ENCODE measurements around the gene HOXB9. TPM values are rescaled to one million over a fixed set of nuclear protein-coding genes. Genes with fewer than 3 reads are reported as not detected.

The HOXB9 gene
- total RNA-seq, 1 experiment from 2014 or later = 1.4 TPM

DNA sequence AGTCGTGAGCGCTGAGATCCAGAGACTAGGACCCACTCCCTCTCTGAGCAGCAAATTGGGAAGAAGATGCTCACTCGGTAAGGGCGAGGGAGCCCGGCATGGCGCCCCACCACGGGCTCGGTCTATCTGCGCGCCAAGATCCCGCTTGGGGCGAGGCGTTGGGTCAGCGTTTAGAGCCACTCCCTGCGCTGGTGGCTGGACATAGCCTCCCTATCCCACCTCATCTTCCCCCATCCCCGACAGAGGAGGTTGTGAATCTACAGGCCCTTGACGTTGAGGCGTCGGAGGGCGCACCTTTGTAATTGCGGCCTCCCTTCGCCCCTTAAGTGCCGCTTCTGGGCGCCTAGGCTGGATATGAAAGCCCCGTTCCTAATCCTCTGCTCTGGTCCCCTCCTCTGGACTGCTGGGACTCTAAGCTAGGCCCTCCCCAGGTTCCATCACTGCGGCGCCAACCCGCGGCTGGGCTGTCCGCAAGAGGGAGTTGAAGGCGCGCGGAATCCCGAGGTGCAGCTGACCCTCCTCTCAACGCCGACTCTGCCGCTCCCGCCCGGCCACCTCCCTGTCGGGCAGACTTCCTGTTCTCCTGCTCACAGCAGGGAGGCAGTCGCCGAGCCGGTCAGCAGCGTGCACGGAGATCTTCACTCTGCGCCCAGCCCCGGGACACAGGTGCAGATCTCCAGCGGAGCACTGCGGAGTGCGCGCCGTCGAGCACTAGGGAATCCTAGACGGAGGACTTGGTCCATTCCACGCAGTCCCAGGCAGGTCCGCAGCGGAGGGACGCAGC lies 16.1 kb upstream of the HOXB9 start:
- no peaks in the 10 kb centered on the region for H3K9me3 Mint-ChIP-seq (ENCODE audit: unreplicated experiment)
- TF ChIP-seq, protein P1, sequence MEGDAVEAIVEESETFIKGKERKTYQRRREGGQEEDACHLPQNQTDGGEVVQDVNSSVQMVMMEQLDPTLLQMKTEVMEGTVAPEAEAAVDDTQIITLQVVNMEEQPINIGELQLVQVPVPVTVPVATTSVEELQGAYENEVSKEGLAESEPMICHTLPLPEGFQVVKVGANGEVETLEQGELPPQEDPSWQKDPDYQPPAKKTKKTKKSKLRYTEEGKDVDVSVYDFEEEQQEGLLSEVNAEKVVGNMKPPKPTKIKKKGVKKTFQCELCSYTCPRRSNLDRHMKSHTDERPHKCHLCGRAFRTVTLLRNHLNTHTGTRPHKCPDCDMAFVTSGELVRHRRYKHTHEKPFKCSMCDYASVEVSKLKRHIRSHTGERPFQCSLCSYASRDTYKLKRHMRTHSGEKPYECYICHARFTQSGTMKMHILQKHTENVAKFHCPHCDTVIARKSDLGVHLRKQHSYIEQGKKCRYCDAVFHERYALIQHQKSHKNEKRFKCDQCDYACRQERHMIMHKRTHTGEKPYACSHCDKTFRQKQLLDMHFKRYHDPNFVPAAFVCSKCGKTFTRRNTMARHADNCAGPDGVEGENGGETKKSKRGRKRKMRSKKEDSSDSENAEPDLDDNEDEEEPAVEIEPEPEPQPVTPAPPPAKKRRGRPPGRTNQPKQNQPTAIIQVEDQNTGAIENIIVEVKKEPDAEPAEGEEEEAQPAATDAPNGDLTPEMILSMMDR (IDR thresholded peaks at IDR 0.05; ENCODE audit: unreplicated experiment) = no peak
- H3K36me3 Mint-ChIP-seq (ENCODE audit: insufficient read depth, unreplicated experiment) = no peaks in the 10 kb centered on the region
- DNase-seq (ENCODE audit: unreplicated experiment) = no peak
- ChIA-PET POLR2A (no interaction called here), CTCF (interaction anchor here (0.7 kb wide), 1 partner anchor 507 kb away, joined by 3 read pairs; no protein-coding TSS in a partner anchor)
- no TSS peak for BruUV-seq (replicated peaks)
- no peak overlapping the region for H3K4me3 Mint-ChIP-seq (ENCODE audit: unreplicated experiment)
- peaks cover 99% of the 10 kb centered on the region for H3K27me3 Mint-ChIP-seq (ENCODE audit: insufficient read depth, unreplicated experiment)
- peaks cover 14% of the 10 kb centered on the region for H3K4me1 Mint-ChIP-seq (ENCODE audit: insufficient read depth, unreplicated experiment)
- intact Hi-C loops (cut with micrococcal nuclease) = no loop called here
- H3K27ac Mint-ChIP-seq (ENCODE audit: low read depth, unreplicated experiment) = no peak overlapping the region

DNA sequence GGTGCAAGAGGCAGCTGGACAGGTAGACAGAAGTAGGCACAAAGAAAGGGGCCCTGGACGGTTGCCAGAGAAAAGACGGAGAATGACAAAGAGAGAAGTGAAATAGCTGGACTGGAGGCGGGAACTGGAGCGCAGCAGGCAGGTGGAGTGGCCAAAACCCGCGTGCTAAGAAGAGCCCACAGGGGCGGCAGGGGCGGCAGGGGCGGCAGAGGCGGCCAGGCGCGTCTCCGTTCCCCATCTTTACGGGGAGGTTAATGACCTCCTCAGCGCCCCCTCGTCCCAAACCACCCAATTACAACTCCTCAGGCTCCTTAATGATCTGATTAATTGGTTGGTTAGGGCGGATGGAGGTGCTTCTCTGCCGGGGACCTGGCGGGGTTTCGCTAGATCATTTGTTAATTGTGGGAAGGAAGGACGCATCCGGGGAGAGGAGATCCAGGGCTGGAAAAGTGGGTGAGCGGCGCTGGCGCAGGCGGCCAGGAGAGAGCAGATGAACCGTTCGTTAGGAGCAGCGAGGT lies 15.4 kb upstream of the HOXB9 start:
- CTCF ChIA-PET = interaction anchor here (0.7 to 1.6 kb wide), 2 partner anchors 23 to 507 kb away, joined by 3 to 4 read pairs; no protein-coding TSS in a partner anchor
- Mint-ChIP-seq H3K27me3 (ENCODE audit: insufficient read depth, unreplicated experiment) (peaks cover 99% of the 10 kb centered on the region), H3K36me3 (ENCODE audit: insufficient read depth, unreplicated experiment) (no peaks in the 10 kb centered on the region), H3K4me1 (ENCODE audit: insufficient read depth, unreplicated experiment) (peaks cover 8% of the 10 kb centered on the region), H3K27ac (ENCODE audit: low read depth, unreplicated experiment) (no peak overlapping the region), H3K9me3 (ENCODE audit: unreplicated experiment) (no peaks in the 10 kb centered on the region), H3K4me3 (ENCODE audit: unreplicated experiment) (no peak overlapping the region)
- no peak for DNase-seq (ENCODE audit: unreplicated experiment)
- no TSS peak for BruUV-seq (replicated peaks)
- intact Hi-C loops (cut with micrococcal nuclease) = no loop called here
- TF ChIP-seq, protein P1 (IDR thresholded peaks at IDR 0.05; ENCODE audit: unreplicated experiment) = no peak
- POLR2A ChIA-PET = no interaction called here

DNA sequence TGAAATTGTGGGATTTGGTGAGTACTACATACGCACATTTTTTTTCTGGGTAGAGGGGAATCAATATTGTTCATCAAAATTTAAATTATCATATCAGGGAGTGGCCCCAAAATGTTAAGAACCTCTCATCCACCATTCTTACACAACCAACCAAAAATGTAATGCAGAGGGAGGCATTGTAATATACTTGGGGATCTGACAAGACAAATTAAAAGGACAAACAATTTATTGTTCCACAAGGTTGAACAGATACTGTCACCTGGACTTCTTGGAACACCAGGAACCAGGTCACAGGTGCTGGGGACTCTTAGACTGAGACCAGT lies 14.7 kb upstream of the HOXB9 start:
- DNase-seq (ENCODE audit: unreplicated experiment) = no peak
- no TSS peak for BruUV-seq (replicated peaks)
- TF ChIP-seq, protein P1 (IDR thresholded peaks at IDR 0.05; ENCODE audit: unreplicated experiment) = no peak
- no peaks in the 10 kb centered on the region for H3K36me3 Mint-ChIP-seq (ENCODE audit: insufficient read depth, unreplicated experiment)
- H3K27me3 Mint-ChIP-seq (ENCODE audit: insufficient read depth, unreplicated experiment) = peaks cover 99% of the 10 kb centered on the region
- ChIA-PET CTCF (interaction anchor here (0.6 to 1.7 kb wide), 7 partner anchors 20 to 242 kb away, joined by 3 to 4 read pairs (median 4); no protein-coding TSS in a partner anchor), POLR2A (no interaction called here)
- intact Hi-C loops (cut with micrococcal nuclease) = no loop called here
- H3K4me1 Mint-ChIP-seq (ENCODE audit: insufficient read depth, unreplicated experiment) = peaks cover 8% of the 10 kb centered on the region
- H3K9me3 Mint-ChIP-seq (ENCODE audit: unreplicated experiment) = no peaks in the 10 kb centered on the region
- no peak overlapping the region for H3K4me3 Mint-ChIP-seq (ENCODE audit: unreplicated experiment)
- no peak overlapping the region for H3K27ac Mint-ChIP-seq (ENCODE audit: low read depth, unreplicated experiment)

DNA sequence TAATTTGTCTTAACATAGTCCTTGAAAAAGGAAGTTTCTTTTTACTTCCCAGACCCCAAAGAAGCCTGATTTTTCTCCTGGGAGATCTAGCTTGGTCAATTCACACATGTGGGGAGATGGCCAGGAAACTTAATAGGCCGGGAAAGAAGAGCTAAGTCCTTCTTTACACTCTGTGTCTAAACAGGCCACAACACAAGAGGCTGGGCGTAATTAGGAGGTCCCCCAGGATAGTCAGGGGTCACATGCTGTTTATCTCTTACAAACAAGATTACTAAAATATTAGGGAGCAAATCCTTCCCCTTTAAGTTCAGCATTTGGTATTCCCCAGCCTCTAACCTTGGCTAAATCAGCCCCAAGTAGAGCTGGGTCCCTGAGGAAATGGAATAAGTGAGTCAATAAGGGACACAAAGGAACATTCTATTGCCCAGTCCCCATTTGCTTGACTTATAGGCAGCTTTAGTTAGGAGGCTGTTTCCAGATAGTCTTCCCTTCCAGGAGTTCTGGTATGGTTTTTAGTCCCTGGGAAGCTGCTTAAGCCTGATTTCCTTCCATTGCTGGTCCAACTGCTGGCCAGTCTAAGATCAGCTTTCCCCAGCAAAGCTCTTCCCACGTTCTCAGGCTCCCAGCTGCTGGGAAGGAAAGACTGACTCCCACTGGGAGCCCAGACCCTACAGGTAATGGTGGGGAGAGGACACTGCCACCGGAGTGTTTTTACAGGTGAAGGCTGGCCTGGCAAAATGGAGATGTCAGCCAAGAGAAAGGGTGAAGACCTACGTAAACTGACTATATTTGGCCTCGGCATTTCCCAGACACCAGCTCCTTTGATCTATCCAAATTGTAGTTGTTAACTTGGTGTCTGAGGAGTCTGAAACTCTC lies 14.1 kb upstream of the HOXB9 start:
- POLR2A ChIA-PET = interaction anchor here (0.6 to 1.3 kb wide), 3 partner anchors 11 to 745 kb away, joined by 3 to 4 read pairs (median 3); no protein-coding TSS in a partner anchor
- H3K4me1 Mint-ChIP-seq (ENCODE audit: insufficient read depth, unreplicated experiment) = peaks cover 8% of the 10 kb centered on the region

More for the DNA sequence above, 14.1 kb upstream of the HOXB9 start:
- intact Hi-C loops (cut with micrococcal nuclease) = no loop called here
- CTCF ChIA-PET = interaction anchor here (0.6 to 1.7 kb wide), 10 partner anchors 19 to 677 kb away, joined by 3 to 5 read pairs (median 4); no protein-coding TSS in a partner anchor
- H3K27me3 Mint-ChIP-seq (ENCODE audit: insufficient read depth, unreplicated experiment) = peaks cover 99% of the 10 kb centered on the region
- no peaks in the 10 kb centered on the region for H3K36me3 Mint-ChIP-seq (ENCODE audit: insufficient read depth, unreplicated experiment)
- DNase-seq (ENCODE audit: unreplicated experiment) = no peak
- no peak overlapping the region for H3K27ac Mint-ChIP-seq (ENCODE audit: low read depth, unreplicated experiment)
- TF ChIP-seq, protein P1 (IDR thresholded peaks at IDR 0.05; ENCODE audit: unreplicated experiment) = no peak
- BruUV-seq (replicated peaks) = no TSS peak
- H3K4me3 Mint-ChIP-seq (ENCODE audit: unreplicated experiment) = no peak overlapping the region
- H3K9me3 Mint-ChIP-seq (ENCODE audit: unreplicated experiment) = no peaks in the 10 kb centered on the region

Measured in MCF 10A (cell line).